ENCODE data around the gene KIF17. TPM values are rescaled to one million over a fixed set of nuclear protein-coding genes. Genes with fewer than 3 reads are reported as not detected.

KIF17 gene
- total and polyA plus RNA-seq, 2 of the 8 experiments (the other 6 are each of a cell fraction or from before 2014, with no cell fraction given), result 6.9 to 10.4 TPM

- DNase-seq (ENCODE audit: low read depth in 1 of 2, low spot score in 2 of 2) (no peak), FAIRE-seq (no peak)
- H2BK12ac ChIP-seq (ENCODE audit: low read depth, low read length), result no peak overlapping the region
- no peak overlapping the region for H2BK15ac ChIP-seq (ENCODE audit: low read length)
- peak overlapping the region in 1 of 4 experiments; percentile 66; a peak in 1 of 8 replicates for H3K4me3 ChIP-seq (ENCODE audit: extremely low read depth in 1 of 4, insufficient read depth in 2 of 4, low read depth in 3 of 4, low read length in 4 of 4)
- H2BK20ac ChIP-seq (ENCODE audit: low read length), result no peak overlapping the region
- 86% methylated on average over 12 of the region's 12 CpGs; no CpG with 5 or more reads in 1 of the 2 experiments for WGBS, 2 experiments (ENCODE audit: extremely low coverage in 1 of 2, insufficient coverage in 1 of 2, insufficient read length in 1 of 2, insufficient replicate concordance in 2 of 2, low coverage in 1 of 2, low lambda C conversion rate in 2 of 2, missing lambda C conversion rate in 1 of 2)
- H4K8ac ChIP-seq (ENCODE audit: extremely low read depth, insufficient read depth, low read length), result no peak overlapping the region
- no peak overlapping the region for H3K4ac ChIP-seq (replicated peaks; ENCODE audit: insufficient read length, low read depth, low read length)
- H3K9me3 ChIP-seq (ENCODE audit: insufficient read depth in 2 of 2, low read depth in 1 of 2, low read length in 1 of 2), result no peaks in the 10 kb centered on the region
- H3K23ac ChIP-seq (ENCODE audit: insufficient read length), result no peak overlapping the region
- H3K23me2 ChIP-seq (ENCODE audit: low read depth, low read length), result peaks cover 5% of the 10 kb centered on the region; the same call in 1 of the 2 replicates
- H3K14ac ChIP-seq (ENCODE audit: insufficient read length), result no peak overlapping the region
- H4K20me1 ChIP-seq (replicated peaks in 1 of 2; ENCODE audit: control insufficient read depth in 1 of 2, insufficient read depth in 2 of 2, low read length in 2 of 2), result peaks cover 2 to 3% of the 10 kb centered on the region in 2 experiments
- no peak overlapping the region for H3K9ac ChIP-seq (replicated peaks in 1 of 4; ENCODE audit: extremely low read depth in 1 of 4, low read depth in 3 of 4, low read length in 3 of 4)
- H3K79me2 ChIP-seq (ENCODE audit: control insufficient read depth in 1 of 2, insufficient read depth in 2 of 2, low read length in 2 of 2), result no peaks in the 10 kb centered on the region
- no peaks in the 10 kb centered on the region for H3K36me3 ChIP-seq (ENCODE audit: control insufficient read depth in 2 of 4, insufficient read depth in 4 of 4, low read length in 3 of 4)
- TF ChIP-seq RXRA (IDR thresholded peaks at IDR 0.05; ENCODE audit: insufficient read depth, low read depth, low read length) (no peak), E2F6 (IDR thresholded peaks at IDR 0.05) (peak; percentile 28; the same call in 1 of the 2 replicates), SP1 (IDR thresholded peaks at IDR 0.05; ENCODE audit: low read depth, low read length) (no peak), CBX5 (IDR thresholded peaks at IDR 0.05; ENCODE audit: low read depth, low read length) (no peak)
- TF ChIP-seq, protein P1, sequence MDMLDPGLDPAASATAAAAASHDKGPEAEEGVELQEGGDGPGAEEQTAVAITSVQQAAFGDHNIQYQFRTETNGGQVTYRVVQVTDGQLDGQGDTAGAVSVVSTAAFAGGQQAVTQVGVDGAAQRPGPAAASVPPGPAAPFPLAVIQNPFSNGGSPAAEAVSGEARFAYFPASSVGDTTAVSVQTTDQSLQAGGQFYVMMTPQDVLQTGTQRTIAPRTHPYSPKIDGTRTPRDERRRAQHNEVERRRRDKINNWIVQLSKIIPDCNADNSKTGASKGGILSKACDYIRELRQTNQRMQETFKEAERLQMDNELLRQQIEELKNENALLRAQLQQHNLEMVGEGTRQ (IDR thresholded peaks at IDR 0.05; ENCODE audit: low read length), result no peak
- H3K79me1 ChIP-seq (ENCODE audit: low read depth, low read length), result no peaks in the 10 kb centered on the region
- no peak overlapping the region for H4K91ac ChIP-seq (replicated peaks; ENCODE audit: insufficient read length, low read length)
- H2BK5ac ChIP-seq (ENCODE audit: low read depth, low read length), result no peak overlapping the region
- no peak overlapping the region for H3K18ac ChIP-seq (ENCODE audit: extremely low read depth, low read length)
- H2BK120ac ChIP-seq (replicated peaks; ENCODE audit: low read depth, low read length), result no peak overlapping the region
- no peak overlapping the region for H3K56ac ChIP-seq (replicated peaks; ENCODE audit: insufficient read length, low read depth, low read length)
- no peaks in the 10 kb centered on the region; a peak in 1 of 7 replicates for H3K27me3 ChIP-seq (replicated peaks in 1 of 4; ENCODE audit: control insufficient read depth in 3 of 4, extremely low read depth in 1 of 4, insufficient read depth in 3 of 4, low read length in 3 of 4)
- peak overlapping the region; percentile 24; the same call in 1 of the 2 replicates for H2AK5ac ChIP-seq (ENCODE audit: low read depth, low read length)
- peak overlapping the region; percentile 37 to 88; a peak in 3 of 4 replicates for H3K4me2 ChIP-seq (ENCODE audit: insufficient read depth in 1 of 2, low read depth in 2 of 2, low read length in 2 of 2)
- no peak overlapping the region for H3K27ac ChIP-seq (ENCODE audit: low read depth, low read length)
- H2AFZ ChIP-seq (ENCODE audit: low read length), result no peak overlapping the region
- POLR2A ChIA-PET (ENCODE audit: partially characterized antibody), result interaction anchor here (1.2 to 3.7 kb wide), 6 partner anchors 13 to 90 kb away, joined by 4 to 16 read pairs (median 6); partner anchors contain the start of genes DDOST and HP1BP3
- H4K5ac ChIP-seq (ENCODE audit: insufficient read length, low read depth, low read length), result no peak overlapping the region
- peaks cover 0 to 6% (median 4%) of the 10 kb centered on the region in 4 experiments; a peak in 3 of 7 replicates for H3K4me1 ChIP-seq (replicated peaks in 1 of 4; ENCODE audit: control insufficient read depth in 3 of 4, insufficient read depth in 4 of 4, low read length in 3 of 4)
- CTCF ChIA-PET (ENCODE audit: partially characterized antibody), result interaction anchor here (0.5 to 5.1 kb wide), 36 partner anchors 9 to 895 kb away, joined by 3 to 82 read pairs (median 6); partner anchors contain the start of genes DDOST, KIF17 and SH2D5
Measured at GRCh38 chr1:20697563-20697962, 20.2 kb downstream of the KIF17 start.
